Stomach (tissue), 9 donors: ENCODE data around the gene ADARB2. TPM values are rescaled to one million over a fixed set of nuclear protein-coding genes. Genes with fewer than 3 reads are reported as not detected.

Experiments
- DNase-seq, 2 donors: peaks; one replicate each; pipeline versions ENCODE4 v3.0.0 to v3.0.0-alpha.2; 2013 to 2019
- H3K27ac ChIP-seq, 5 donors: fragments of 200-600 bp in 4 of 5; sonication (generic) in 4 of 5; one replicate each; pipeline ENCODE4 v1.5.1; 2013 to 2019; ENCODE audit warnings: mild to moderate bottlenecking in 1 of 5, moderate library complexity in 1 of 5
- H3K27me3 ChIP-seq, 3 donors: fragments of 200-600 bp; sonication (generic); one replicate each; pipeline ENCODE4 v1.5.1; 2017 to 2019; ENCODE audit warnings: mixed run types in 1 of 3
- H3K36me3 ChIP-seq, 4 donors: fragments of 200-600 bp; sonication (generic); 1 replicate in 3 of 4; 2 replicates in 1 of 4; pipeline ENCODE4 v1.5.1; 2016 to 2019
- H3K4me1 ChIP-seq, 4 donors: fragments of 200-600 bp; sonication (generic); one replicate each; pipeline ENCODE4 v1.5.1; 2016 to 2019
- H3K4me3 ChIP-seq, 4 donors: fragments of 200-600 bp; sonication (generic) in 3 of 4; one replicate each; pipeline ENCODE4 v1.5.1; 2016 to 2019; ENCODE audit warnings: mild to moderate bottlenecking in 1 of 4
- H3K9me3 ChIP-seq, 4 donors: fragments of 200-600 bp; sonication (generic); one replicate each; pipeline ENCODE4 v1.5.1; 2016 to 2019
- EP300 ChIP-seq: sonication (generic); formaldehyde crosslinking; IDR thresholded peaks from one replicate; pipeline ENCODE4 v1.6.1; 2017; ENCODE audit warnings: antibody characterized with exemption
- POLR2A ChIP-seq, 4 donors: fragments of 450-650 bp; IDR thresholded peaks; one replicate each; pipeline ENCODE4 v1.6.1; 2016; ENCODE audit warnings: antibody characterized with exemption in 4 of 4, control low read depth in 2 of 4, mild to moderate bottlenecking in 1 of 4, moderate library complexity in 1 of 4
- POLR2AphosphoS5 ChIP-seq, 3 donors: sonication (generic); formaldehyde crosslinking; IDR thresholded peaks; one replicate each; pipeline ENCODE4 v1.6.1; 2016; ENCODE audit warnings: antibody characterized with exemption in 3 of 3
- WGBS, 5 donors: extraction: QIAGEN DNeasy Blood & Tissue Kit in 3 of 5; methylation state at CpG; one replicate each; pipeline versions ENCODE4 v1.1.5 to v1.1.7; 2013 to 2018; 5-methylcytosine and 5-hydroxymethylcytosine counted together
- intact Hi-C: fragments of 100-400 bp; cut with DNase I; formaldehyde crosslinking; loops from one replicate; pipeline ENCODE4 v1.15.1; 2023; ENCODE audit warnings: low total_unique reads
- polyA plus RNA-seq, 3 donors: library from polyadenylated mRNA; stranded (reverse); fragments of 200-250 nt; gene quantifications; one replicate each; pipeline ENCODE4 v1.2.3, GENCODE V29; 2013
- total RNA-seq, 5 donors: library from RNA; depleted of rRNA; stranded (reverse); fragments of >200 nt; gene quantifications; one replicate each; pipeline versions ENCODE4 v1.1.0 to v1.2.3, GENCODE V29; 2014 to 2016
- TF ChIP-seq, protein P1 (sequence below), 7 experiments: fragments of 450-650 bp in 4 of 7; fragments of 200-600 bp in 3 of 7; sonication (generic) in 3 of 7; IDR thresholded peaks; one replicate each; pipeline ENCODE4 v1.5.1; 2016 to 2019; ENCODE audit warnings: antibody characterized with exemption in 7 of 7, control low read depth in 2 of 7, mild to moderate bottlenecking in 1 of 7
- donor health status: healthy with polysubstance abuse.
- donor health status: Bipolar disorder and iron deficiency.
- donor health status: healthy.

The ADARB2 gene
- total and polyA plus RNA-seq, 8 donors, result 0.55 to 4.1 (median 1.4) TPM; not detected in 1

DNA sequence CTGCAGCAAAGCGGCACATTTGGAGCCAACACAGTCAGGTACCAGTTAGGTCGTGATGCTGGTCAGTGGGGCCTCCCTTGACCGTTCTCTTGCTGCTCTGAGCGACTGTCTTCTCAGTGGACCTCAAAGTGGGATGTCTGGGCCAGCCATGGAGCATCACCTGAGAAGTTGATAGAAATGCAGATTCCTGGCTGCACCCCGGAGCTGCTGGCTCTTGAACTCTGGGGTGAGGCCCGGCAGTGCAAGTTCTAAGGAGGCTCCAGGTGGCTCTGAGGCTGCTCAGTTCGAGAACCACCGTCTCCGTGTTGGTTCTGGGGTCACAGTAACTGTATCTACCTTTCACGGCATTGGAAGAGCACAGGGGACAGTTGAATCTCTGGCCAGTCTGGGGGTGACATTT, 533.6 kb downstream of the ADARB2 start:
- Histone ChIP-seq H3K9me3 (no peaks in the 10 kb centered on the region), H3K4me3 (no peak overlapping the region), H3K36me3 (no peaks in the 10 kb centered on the region), H3K4me1 (no peaks in the 10 kb centered on the region), H3K27ac (no peak overlapping the region), H3K27me3 (peaks cover 0 to 14% (median 0%) of the 10 kb centered on the region in 3 donors)
- DNase-seq, result no peak
- WGBS, 5 donors, result 82 to 90% (median 86%) methylated on average over 10 of the region's 10 CpGs
- intact Hi-C loops, result no loop called here
- TF ChIP-seq, protein P1, sequence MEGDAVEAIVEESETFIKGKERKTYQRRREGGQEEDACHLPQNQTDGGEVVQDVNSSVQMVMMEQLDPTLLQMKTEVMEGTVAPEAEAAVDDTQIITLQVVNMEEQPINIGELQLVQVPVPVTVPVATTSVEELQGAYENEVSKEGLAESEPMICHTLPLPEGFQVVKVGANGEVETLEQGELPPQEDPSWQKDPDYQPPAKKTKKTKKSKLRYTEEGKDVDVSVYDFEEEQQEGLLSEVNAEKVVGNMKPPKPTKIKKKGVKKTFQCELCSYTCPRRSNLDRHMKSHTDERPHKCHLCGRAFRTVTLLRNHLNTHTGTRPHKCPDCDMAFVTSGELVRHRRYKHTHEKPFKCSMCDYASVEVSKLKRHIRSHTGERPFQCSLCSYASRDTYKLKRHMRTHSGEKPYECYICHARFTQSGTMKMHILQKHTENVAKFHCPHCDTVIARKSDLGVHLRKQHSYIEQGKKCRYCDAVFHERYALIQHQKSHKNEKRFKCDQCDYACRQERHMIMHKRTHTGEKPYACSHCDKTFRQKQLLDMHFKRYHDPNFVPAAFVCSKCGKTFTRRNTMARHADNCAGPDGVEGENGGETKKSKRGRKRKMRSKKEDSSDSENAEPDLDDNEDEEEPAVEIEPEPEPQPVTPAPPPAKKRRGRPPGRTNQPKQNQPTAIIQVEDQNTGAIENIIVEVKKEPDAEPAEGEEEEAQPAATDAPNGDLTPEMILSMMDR (IDR thresholded peaks at IDR 0.05), result no peak
- no peak for TF ChIP-seq POLR2AphosphoS5 (IDR thresholded peaks at IDR 0.05)
- no peak for TF ChIP-seq POLR2A (IDR thresholded peaks at IDR 0.05)
- no peak for TF ChIP-seq EP300

DNA sequence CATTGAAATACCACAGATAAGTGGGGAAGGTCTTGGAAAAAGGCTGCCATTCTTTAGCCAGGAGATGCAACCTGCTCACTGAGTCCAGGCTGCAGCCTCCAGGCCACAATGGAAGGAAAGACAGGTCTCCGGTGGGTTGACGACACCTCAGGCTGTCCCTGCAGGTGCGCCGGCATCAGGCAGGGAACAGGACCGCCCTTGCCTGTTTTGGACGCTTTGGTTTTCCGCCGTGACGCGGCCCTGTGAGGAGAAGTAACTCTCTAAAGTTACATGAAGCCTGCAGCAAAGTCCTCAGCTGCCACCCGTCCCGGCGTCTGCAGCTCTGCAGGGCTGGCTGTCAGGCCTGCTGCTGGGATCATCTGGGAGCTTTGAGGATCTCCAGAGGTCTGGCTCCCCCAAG, 534.1 kb downstream of the ADARB2 start:
- Histone ChIP-seq H3K36me3 (no peaks in the 10 kb centered on the region), H3K27ac (no peak overlapping the region), H3K9me3 (no peaks in the 10 kb centered on the region), H3K27me3 (peaks cover 0 to 14% (median 0%) of the 10 kb centered on the region in 3 donors), H3K4me1 (no peaks in the 10 kb centered on the region), H3K4me3 (no peak overlapping the region)
- intact Hi-C loops, result no loop called here
- no peak for DNase-seq
- no peak for TF ChIP-seq EP300
- TF ChIP-seq, protein P1 (IDR thresholded peaks at IDR 0.05), result no peak
- no peak for TF ChIP-seq POLR2AphosphoS5 (IDR thresholded peaks at IDR 0.05)
- TF ChIP-seq POLR2A (IDR thresholded peaks at IDR 0.05), result no peak
- 74 to 84% (median 83%) methylated on average over 12 to 13 of the region's 13 CpGs for WGBS, 5 donors

DNA sequence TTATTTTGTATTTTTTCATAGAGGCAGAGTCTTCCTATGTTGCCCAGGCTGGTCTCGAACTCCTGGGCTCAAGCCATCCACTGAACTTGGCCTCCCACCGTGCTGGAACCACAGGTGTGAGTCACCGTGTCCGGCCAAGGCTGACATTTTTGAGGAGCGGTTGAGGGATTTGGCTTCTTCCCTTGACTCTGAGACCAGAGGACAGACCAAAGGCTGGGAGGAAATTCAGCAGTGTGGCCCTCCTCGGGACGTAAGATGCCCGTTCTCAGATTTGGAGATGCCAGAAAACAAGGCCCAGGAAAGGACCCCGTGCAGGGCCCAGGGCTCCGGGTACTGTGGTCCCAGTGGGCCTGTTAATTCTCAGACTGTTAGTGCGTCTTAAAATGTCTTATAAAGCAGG, 535.0 kb downstream of the ADARB2 start:
- Histone ChIP-seq H3K36me3 (no peaks in the 10 kb centered on the region), H3K9me3 (no peaks in the 10 kb centered on the region), H3K4me3 (no peak overlapping the region), H3K4me1 (no peaks in the 10 kb centered on the region), H3K27ac (no peak overlapping the region), H3K27me3 (peaks cover 0 to 14% (median 0%) of the 10 kb centered on the region in 3 donors)
- no peak for DNase-seq
- intact Hi-C loops, result no loop called here
- TF ChIP-seq POLR2A (IDR thresholded peaks at IDR 0.05) (no peak), EP300 (no peak), POLR2AphosphoS5 (IDR thresholded peaks at IDR 0.05) (no peak)
- TF ChIP-seq, protein P1 (IDR thresholded peaks at IDR 0.05), result no peak
- 81 to 91% (median 87%) methylated on average over 11 of the region's 11 CpGs for WGBS, 5 donors

DNA sequence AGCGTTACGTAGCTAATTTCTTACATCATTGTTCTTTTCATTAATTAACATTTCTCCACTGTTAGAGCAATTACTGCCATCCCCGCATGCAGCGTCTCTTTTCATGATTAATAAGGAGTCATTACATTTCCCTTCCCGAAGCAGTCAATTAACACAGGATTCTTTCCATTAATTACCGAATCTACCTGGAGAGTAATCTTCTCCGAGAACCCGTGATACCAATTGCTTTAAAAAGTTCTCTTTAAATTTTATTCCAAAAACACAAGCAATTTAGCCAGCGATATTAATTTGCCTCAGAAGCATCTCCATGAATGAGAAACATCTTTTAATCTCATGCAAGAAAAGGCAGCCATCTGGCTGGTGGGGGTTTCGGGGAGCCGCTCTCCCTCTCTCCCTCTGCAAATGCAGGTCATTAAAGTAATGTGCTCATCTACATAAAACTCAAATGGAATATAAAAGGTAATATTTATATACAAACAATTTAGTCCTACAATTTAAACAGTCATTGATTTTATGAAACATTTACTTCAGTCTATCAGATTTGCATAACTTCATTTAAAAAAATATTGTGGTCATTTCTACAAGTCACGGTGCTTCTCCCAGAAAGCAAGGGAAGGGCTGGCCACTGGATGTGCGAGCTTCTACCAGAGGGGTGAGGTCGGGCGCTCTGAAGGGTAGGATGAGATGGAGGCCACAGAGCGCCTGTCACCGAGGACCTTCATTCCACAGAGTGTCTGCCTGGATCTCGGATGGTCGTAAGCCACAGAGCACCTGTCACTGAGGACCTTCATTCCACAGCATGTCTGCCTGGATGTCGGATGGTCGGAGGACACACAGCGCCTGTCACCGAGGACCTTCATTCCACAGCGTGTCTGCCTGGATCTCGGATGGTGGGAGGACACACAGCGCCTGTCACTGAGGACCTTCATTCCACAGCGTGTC, 536.2 kb downstream of the ADARB2 start:
- TF ChIP-seq POLR2AphosphoS5 (IDR thresholded peaks at IDR 0.05) (no peak), EP300 (no peak), POLR2A (IDR thresholded peaks at IDR 0.05) (no peak)
- TF ChIP-seq, protein P1 (IDR thresholded peaks at IDR 0.05), result no peak
- H3K36me3 ChIP-seq, result no peaks in the 10 kb centered on the region
- no peaks in the 10 kb centered on the region for H3K4me1 ChIP-seq
- H3K9me3 ChIP-seq, result no peaks in the 10 kb centered on the region
- no peak overlapping the region for H3K4me3 ChIP-seq
- intact Hi-C loops, result no loop called here
- H3K27me3 ChIP-seq, result peaks cover 0 to 14% (median 0%) of the 10 kb centered on the region in 3 donors
- no peak overlapping the region for H3K27ac ChIP-seq
- WGBS, 5 donors, result 86 to 94% (median 92%) methylated on average over 19 to 27 of the region's 27 CpGs
- no peak for DNase-seq
